Measurements from ENCODE around the gene NREP. TPM values are rescaled to one million over a fixed set of nuclear protein-coding genes. Genes with fewer than 3 reads are reported as not detected.

NREP gene
- total and polyA plus RNA-seq, 2 experiments from 2014 or later, result 260 to 300 TPM

GRCh38 chr5:111703662-111704061 lies 53.3 kb downstream of the NREP start (continued):
- TF ChIP-seq, protein P1, sequence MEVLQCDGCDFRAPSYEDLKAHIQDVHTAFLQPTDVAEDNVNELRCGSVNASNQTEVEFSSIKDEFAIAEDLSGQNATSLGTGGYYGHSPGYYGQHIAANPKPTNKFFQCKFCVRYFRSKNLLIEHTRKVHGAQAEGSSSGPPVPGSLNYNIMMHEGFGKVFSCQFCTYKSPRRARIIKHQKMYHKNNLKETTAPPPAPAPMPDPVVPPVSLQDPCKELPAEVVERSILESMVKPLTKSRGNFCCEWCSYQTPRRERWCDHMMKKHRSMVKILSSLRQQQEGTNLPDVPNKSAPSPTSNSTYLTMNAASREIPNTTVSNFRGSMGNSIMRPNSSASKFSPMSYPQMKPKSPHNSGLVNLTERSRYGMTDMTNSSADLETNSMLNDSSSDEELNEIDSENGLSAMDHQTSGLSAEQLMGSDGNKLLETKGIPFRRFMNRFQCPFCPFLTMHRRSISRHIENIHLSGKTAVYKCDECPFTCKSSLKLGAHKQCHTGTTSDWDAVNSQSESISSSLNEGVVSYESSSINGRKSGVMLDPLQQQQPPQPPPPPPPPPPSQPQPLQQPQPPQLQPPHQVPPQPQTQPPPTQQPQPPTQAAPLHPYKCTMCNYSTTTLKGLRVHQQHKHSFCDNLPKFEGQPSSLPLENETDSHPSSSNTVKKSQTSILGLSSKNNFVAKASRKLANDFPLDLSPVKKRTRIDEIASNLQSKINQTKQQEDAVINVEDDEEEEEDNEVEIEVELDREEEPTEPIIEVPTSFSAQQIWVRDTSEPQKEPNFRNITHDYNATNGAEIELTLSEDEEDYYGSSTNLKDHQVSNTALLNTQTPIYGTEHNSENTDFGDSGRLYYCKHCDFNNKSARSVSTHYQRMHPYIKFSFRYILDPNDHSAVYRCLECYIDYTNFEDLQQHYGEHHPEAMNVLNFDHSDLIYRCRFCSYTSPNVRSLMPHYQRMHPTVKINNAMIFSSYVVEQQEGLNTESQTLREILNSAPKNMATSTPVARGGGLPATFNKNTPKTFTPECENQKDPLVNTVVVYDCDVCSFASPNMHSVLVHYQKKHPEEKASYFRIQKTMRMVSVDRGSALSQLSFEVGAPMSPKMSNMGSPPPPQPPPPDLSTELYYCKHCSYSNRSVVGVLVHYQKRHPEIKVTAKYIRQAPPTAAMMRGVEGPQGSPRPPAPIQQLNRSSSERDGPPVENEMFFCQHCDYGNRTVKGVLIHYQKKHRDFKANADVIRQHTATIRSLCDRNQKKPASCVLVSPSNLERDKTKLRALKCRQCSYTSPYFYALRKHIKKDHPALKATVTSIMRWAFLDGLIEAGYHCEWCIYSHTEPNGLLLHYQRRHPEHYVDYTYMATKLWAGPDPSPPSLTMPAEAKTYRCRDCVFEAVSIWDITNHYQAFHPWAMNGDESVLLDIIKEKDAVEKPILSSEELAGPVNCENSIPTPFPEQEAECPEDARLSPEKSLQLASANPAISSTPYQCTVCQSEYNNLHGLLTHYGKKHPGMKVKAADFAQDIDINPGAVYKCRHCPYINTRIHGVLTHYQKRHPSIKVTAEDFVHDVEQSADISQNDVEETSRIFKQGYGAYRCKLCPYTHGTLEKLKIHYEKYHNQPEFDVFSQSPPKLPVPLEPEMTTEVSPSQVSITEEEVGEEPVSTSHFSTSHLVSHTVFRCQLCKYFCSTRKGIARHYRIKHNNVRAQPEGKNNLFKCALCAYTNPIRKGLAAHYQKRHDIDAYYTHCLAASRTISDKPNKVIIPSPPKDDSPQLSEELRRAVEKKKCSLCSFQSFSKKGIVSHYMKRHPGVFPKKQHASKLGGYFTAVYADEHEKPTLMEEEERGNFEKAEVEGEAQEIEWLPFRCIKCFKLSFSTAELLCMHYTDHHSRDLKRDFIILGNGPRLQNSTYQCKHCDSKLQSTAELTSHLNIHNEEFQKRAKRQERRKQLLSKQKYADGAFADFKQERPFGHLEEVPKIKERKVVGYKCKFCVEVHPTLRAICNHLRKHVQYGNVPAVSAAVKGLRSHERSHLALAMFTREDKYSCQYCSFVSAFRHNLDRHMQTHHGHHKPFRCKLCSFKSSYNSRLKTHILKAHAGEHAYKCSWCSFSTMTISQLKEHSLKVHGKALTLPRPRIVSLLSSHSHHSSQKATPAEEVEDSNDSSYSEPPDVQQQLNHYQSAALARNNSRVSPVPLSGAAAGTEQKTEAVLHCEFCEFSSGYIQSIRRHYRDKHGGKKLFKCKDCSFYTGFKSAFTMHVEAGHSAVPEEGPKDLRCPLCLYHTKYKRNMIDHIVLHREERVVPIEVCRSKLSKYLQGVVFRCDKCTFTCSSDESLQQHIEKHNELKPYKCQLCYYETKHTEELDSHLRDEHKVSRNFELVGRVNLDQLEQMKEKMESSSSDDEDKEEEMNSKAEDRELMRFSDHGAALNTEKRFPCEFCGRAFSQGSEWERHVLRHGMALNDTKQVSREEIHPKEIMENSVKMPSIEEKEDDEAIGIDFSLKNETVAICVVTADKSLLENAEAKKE (CRISPR knock-in tag; IDR thresholded peaks at IDR 0.05), result no peak
- TF ChIP-seq NANOG (IDR thresholded peaks at IDR 0.05; ENCODE audit: borderline replicate concordance) (no peak), CREB1 (CRISPR knock-in tag; IDR thresholded peaks at IDR 0.05; ENCODE audit: low read depth) (no peak), JUNB (IDR thresholded peaks at IDR 0.05; ENCODE audit: unreplicated experiment) (no peak), ZNF331 (CRISPR knock-in tag; IDR thresholded peaks at IDR 0.05; ENCODE audit: low read depth) (no peak), POLR2AphosphoS5 (IDR thresholded peaks at IDR 0.05; ENCODE audit: low read depth) (no peak), EZH2 (IDR thresholded peaks at IDR 0.05; ENCODE audit: low read depth, unreplicated experiment) (no peak)
- TF ChIP-seq, protein P2, sequence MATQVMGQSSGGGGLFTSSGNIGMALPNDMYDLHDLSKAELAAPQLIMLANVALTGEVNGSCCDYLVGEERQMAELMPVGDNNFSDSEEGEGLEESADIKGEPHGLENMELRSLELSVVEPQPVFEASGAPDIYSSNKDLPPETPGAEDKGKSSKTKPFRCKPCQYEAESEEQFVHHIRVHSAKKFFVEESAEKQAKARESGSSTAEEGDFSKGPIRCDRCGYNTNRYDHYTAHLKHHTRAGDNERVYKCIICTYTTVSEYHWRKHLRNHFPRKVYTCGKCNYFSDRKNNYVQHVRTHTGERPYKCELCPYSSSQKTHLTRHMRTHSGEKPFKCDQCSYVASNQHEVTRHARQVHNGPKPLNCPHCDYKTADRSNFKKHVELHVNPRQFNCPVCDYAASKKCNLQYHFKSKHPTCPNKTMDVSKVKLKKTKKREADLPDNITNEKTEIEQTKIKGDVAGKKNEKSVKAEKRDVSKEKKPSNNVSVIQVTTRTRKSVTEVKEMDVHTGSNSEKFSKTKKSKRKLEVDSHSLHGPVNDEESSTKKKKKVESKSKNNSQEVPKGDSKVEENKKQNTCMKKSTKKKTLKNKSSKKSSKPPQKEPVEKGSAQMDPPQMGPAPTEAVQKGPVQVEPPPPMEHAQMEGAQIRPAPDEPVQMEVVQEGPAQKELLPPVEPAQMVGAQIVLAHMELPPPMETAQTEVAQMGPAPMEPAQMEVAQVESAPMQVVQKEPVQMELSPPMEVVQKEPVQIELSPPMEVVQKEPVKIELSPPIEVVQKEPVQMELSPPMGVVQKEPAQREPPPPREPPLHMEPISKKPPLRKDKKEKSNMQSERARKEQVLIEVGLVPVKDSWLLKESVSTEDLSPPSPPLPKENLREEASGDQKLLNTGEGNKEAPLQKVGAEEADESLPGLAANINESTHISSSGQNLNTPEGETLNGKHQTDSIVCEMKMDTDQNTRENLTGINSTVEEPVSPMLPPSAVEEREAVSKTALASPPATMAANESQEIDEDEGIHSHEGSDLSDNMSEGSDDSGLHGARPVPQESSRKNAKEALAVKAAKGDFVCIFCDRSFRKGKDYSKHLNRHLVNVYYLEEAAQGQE (IDR thresholded peaks at IDR 0.05; ENCODE audit: unreplicated experiment), result no peak

All from GM23338 (cell line).